GM19452 (cell line): ENCODE data around the gene TRIM33.
A peak's percentile ranks its signal among the peaks of the same experiment; 100 is the strongest.
"Not testable (repeated sequence)": the region's sequence is repeated elsewhere in the genome, so short reads cannot be mapped to it uniquely, and the experiment has no call there.

ENCODE experiments used
- ATAC-seq: cut with Tn5 transposase; IDR thresholded peaks from one replicate; pipeline ENCODE4 v1.9.1; 2021; ENCODE audit not compliant: unreplicated experiment

The TRIM33 gene

GRCh38 chr1:114512595-114513280 lies 1.7 kb upstream of the TRIM33 start:
- no peak for ATAC-seq

GRCh38 chr1:114510274-114511031 lies 550 bp downstream of the TRIM33 start:
- ATAC-seq: peak; percentile 59

GRCh38 chr1:114509596-114510273 lies 1.3 kb downstream of the TRIM33 start:
- no peak for ATAC-seq

- ATAC-seq: no peak
Measured at GRCh38 chr1:114508386-114508898, 2.6 kb downstream of the TRIM33 start.

- no peak for ATAC-seq
Measured at GRCh38 chr1:114507513-114507912, 3.5 kb downstream of the TRIM33 start.

GRCh38 chr1:114505148-114505561 lies 5.8 kb downstream of the TRIM33 start:
- ATAC-seq: no peak

- no peak for ATAC-seq
Measured at GRCh38 chr1:114503916-114504422, 7.0 kb downstream of the TRIM33 start.

- ATAC-seq: no peak
Measured at GRCh38 chr1:114502080-114502479, 8.9 kb downstream of the TRIM33 start.

- ATAC-seq: no peak
Measured at GRCh38 chr1:114499478-114499877, 11.5 kb downstream of the TRIM33 start.

- ATAC-seq: no peak
Measured at GRCh38 chr1:114496089-114496488, 14.9 kb downstream of the TRIM33 start.

- no peak for ATAC-seq
Measured at GRCh38 chr1:114495486-114495885, 15.5 kb downstream of the TRIM33 start.

GRCh38 chr1:114492978-114493377 lies 18.0 kb downstream of the TRIM33 start:
- ATAC-seq: no peak

GRCh38 chr1:114490274-114490693 lies 20.7 kb downstream of the TRIM33 start:
- ATAC-seq: no peak

GRCh38 chr1:114488739-114489138 lies 22.3 kb downstream of the TRIM33 start:
- no peak for ATAC-seq

- ATAC-seq: no peak
Measured at GRCh38 chr1:114485286-114485685, 25.7 kb downstream of the TRIM33 start.

GRCh38 chr1:114482585-114482984 lies 28.4 kb downstream of the TRIM33 start:
- ATAC-seq: peak; percentile 73

GRCh38 chr1:114479636-114480035 lies 31.4 kb downstream of the TRIM33 start:
- not testable (repeated sequence) for ATAC-seq

GRCh38 chr1:114479134-114479533 lies 31.9 kb downstream of the TRIM33 start:
- ATAC-seq: no peak

GRCh38 chr1:114473796-114474195 lies 37.2 kb downstream of the TRIM33 start:
- no peak for ATAC-seq

GRCh38 chr1:114472408-114472807 lies 38.6 kb downstream of the TRIM33 start:
- no peak for ATAC-seq

- ATAC-seq: no peak
Measured at GRCh38 chr1:114470681-114471080, 40.3 kb downstream of the TRIM33 start.
